ENCODE measurements around the gene MIPEP.
"Not testable (repeated sequence)": the region's sequence is repeated elsewhere in the genome, so short reads cannot be mapped to it uniquely, and the experiment has no call there.

The MIPEP gene

GRCh38 chr13:23902975-23903905 lies 14.0 kb upstream of the MIPEP start:
- Mint-ChIP-seq H3K4me3 (no peak overlapping the region), H3K4me1 (ENCODE audit: low read depth) (peaks cover 9% of the 10 kb centered on the region), H3K36me3 (ENCODE audit: low read depth) (no peaks in the 10 kb centered on the region), H3K9me3 (no peaks in the 10 kb centered on the region), H3K27ac (no peak overlapping the region), H3K27me3 (ENCODE audit: low read depth) (peaks cover 52% of the 10 kb centered on the region)
- no peak for DNase-seq (ENCODE audit: low spot score)

GRCh38 chr13:23901365-23901764 lies 12.2 kb upstream of the MIPEP start:
- Mint-ChIP-seq H3K27me3 (ENCODE audit: low read depth) (peaks cover 46% of the 10 kb centered on the region), H3K36me3 (ENCODE audit: low read depth) (no peaks in the 10 kb centered on the region), H3K4me1 (ENCODE audit: low read depth) (peaks cover 9% of the 10 kb centered on the region), H3K27ac (no peak overlapping the region), H3K9me3 (no peaks in the 10 kb centered on the region), H3K4me3 (no peak overlapping the region)
- no peak for DNase-seq (ENCODE audit: low spot score)

- H3K4me3 Mint-ChIP-seq = no peak overlapping the region
- no peak for DNase-seq (ENCODE audit: low spot score)
- H3K27ac Mint-ChIP-seq = no peak overlapping the region
- H3K36me3 Mint-ChIP-seq (ENCODE audit: low read depth) = no peaks in the 10 kb centered on the region
- no peaks in the 10 kb centered on the region for H3K9me3 Mint-ChIP-seq
- H3K27me3 Mint-ChIP-seq (ENCODE audit: low read depth) = peaks cover 34% of the 10 kb centered on the region
- peaks cover 9% of the 10 kb centered on the region for H3K4me1 Mint-ChIP-seq (ENCODE audit: low read depth)
Observed at GRCh38 chr13:23899555-23899954, 10.4 kb upstream of the MIPEP start.

- no peaks in the 10 kb centered on the region for H3K36me3 Mint-ChIP-seq (ENCODE audit: low read depth)
- H3K4me3 Mint-ChIP-seq = no peak overlapping the region
Observed at GRCh38 chr13:23898101-23898500, 8.9 kb upstream of the MIPEP start.

GRCh38 chr13:23897452-23897919 lies 8.3 kb upstream of the MIPEP start, which contains the start of gene C1QTNF9B:
C1QTNF9B (minus strand) TSS chr13:23897502.
- H3K9me3 Mint-ChIP-seq; H3K4me3 Mint-ChIP-seq; H3K36me3 Mint-ChIP-seq (ENCODE audit: low read depth): not testable (repeated sequence)

More at GRCh38 chr13:23898101-23898500, 8.9 kb upstream of the MIPEP start:
- DNase-seq (ENCODE audit: low spot score) = no peak
- no peaks in the 10 kb centered on the region for H3K9me3 Mint-ChIP-seq
- H3K4me1 Mint-ChIP-seq (ENCODE audit: low read depth) = peaks cover 9% of the 10 kb centered on the region
- peaks cover 25% of the 10 kb centered on the region for H3K27me3 Mint-ChIP-seq (ENCODE audit: low read depth)
- H3K27ac Mint-ChIP-seq = no peak overlapping the region

GRCh38 chr13:23894746-23895145 lies 5.5 kb upstream of the MIPEP start:
- not testable (repeated sequence) for DNase-seq (ENCODE audit: low spot score); H3K4me3 Mint-ChIP-seq; H3K36me3 Mint-ChIP-seq (ENCODE audit: low read depth); H3K4me1 Mint-ChIP-seq (ENCODE audit: low read depth); H3K27ac Mint-ChIP-seq; H3K27me3 Mint-ChIP-seq (ENCODE audit: low read depth); H3K9me3 Mint-ChIP-seq

More at GRCh38 chr13:23897452-23897919, 8.3 kb upstream of the MIPEP start, which contains the start of gene C1QTNF9B:
- not testable (repeated sequence) for H3K27ac Mint-ChIP-seq; H3K4me1 Mint-ChIP-seq (ENCODE audit: low read depth); DNase-seq (ENCODE audit: low spot score)
- peaks cover 19% of the 10 kb centered on the region for H3K27me3 Mint-ChIP-seq (ENCODE audit: low read depth)

GRCh38 chr13:23893791-23894190 lies 4.6 kb upstream of the MIPEP start:
- H3K4me1 Mint-ChIP-seq (ENCODE audit: low read depth); H3K27me3 Mint-ChIP-seq (ENCODE audit: low read depth); H3K36me3 Mint-ChIP-seq (ENCODE audit: low read depth); DNase-seq (ENCODE audit: low spot score); H3K27ac Mint-ChIP-seq; H3K4me3 Mint-ChIP-seq; H3K9me3 Mint-ChIP-seq: not testable (repeated sequence)

GRCh38 chr13:23889615-23890607 lies 711 bp upstream of the MIPEP start:
- Mint-ChIP-seq H3K36me3 (ENCODE audit: low read depth) (peaks cover 3% of the 10 kb centered on the region), H3K9me3 (no peaks in the 10 kb centered on the region), H3K27me3 (ENCODE audit: low read depth) (no peaks in the 10 kb centered on the region), H3K4me3 (peak overlapping the region; percentile 88), H3K4me1 (ENCODE audit: low read depth) (peaks cover 21% of the 10 kb centered on the region), H3K27ac (peak overlapping the region; percentile 82)
- no peak for DNase-seq (ENCODE audit: low spot score)

GRCh38 chr13:23884361-23884760 lies 4.8 kb downstream of the MIPEP start:
- DNase-seq (ENCODE audit: low spot score); H3K36me3 Mint-ChIP-seq (ENCODE audit: low read depth); H3K9me3 Mint-ChIP-seq; H3K27me3 Mint-ChIP-seq (ENCODE audit: low read depth); H3K27ac Mint-ChIP-seq; H3K4me3 Mint-ChIP-seq: not testable (repeated sequence)
- peaks cover 14% of the 10 kb centered on the region for H3K4me1 Mint-ChIP-seq (ENCODE audit: low read depth)

- H3K9me3 Mint-ChIP-seq = no peaks in the 10 kb centered on the region
- H3K4me3 Mint-ChIP-seq = no peak overlapping the region
- peaks cover 8% of the 10 kb centered on the region for H3K36me3 Mint-ChIP-seq (ENCODE audit: low read depth)
- DNase-seq (ENCODE audit: low spot score) = no peak
- H3K4me1 Mint-ChIP-seq (ENCODE audit: low read depth) = peaks cover 12% of the 10 kb centered on the region
- H3K27me3 Mint-ChIP-seq (ENCODE audit: low read depth) = no peaks in the 10 kb centered on the region
- H3K27ac Mint-ChIP-seq = no peak overlapping the region
Observed at GRCh38 chr13:23883255-23883654, 5.9 kb downstream of the MIPEP start.

- not testable (repeated sequence) for H3K9me3 Mint-ChIP-seq; H3K27me3 Mint-ChIP-seq (ENCODE audit: low read depth); DNase-seq (ENCODE audit: low spot score); H3K27ac Mint-ChIP-seq; H3K4me1 Mint-ChIP-seq (ENCODE audit: low read depth); H3K4me3 Mint-ChIP-seq; H3K36me3 Mint-ChIP-seq (ENCODE audit: low read depth)
Observed at GRCh38 chr13:23881402-23881800, 7.8 kb downstream of the MIPEP start.

GRCh38 chr13:23880493-23881401 lies 8.5 kb downstream of the MIPEP start:
- not testable (repeated sequence) for DNase-seq (ENCODE audit: low spot score); H3K27ac Mint-ChIP-seq; H3K4me1 Mint-ChIP-seq (ENCODE audit: low read depth); H3K4me3 Mint-ChIP-seq; H3K27me3 Mint-ChIP-seq (ENCODE audit: low read depth); H3K36me3 Mint-ChIP-seq (ENCODE audit: low read depth); H3K9me3 Mint-ChIP-seq

- no peak for DNase-seq (ENCODE audit: low spot score)
- Mint-ChIP-seq H3K4me1 (ENCODE audit: low read depth) (no peaks in the 10 kb centered on the region), H3K36me3 (ENCODE audit: low read depth) (peaks cover 4% of the 10 kb centered on the region), H3K9me3 (no peaks in the 10 kb centered on the region), H3K27ac (no peak overlapping the region), H3K4me3 (no peak overlapping the region), H3K27me3 (ENCODE audit: low read depth) (no peaks in the 10 kb centered on the region)
Observed at GRCh38 chr13:23877286-23877685, 11.9 kb downstream of the MIPEP start.
